ENCODE data around the gene ABLIM2.
A peak's percentile ranks its signal among the peaks of the same experiment; 100 is the strongest.

ABLIM2 gene

GRCh38 chr4:7970361-7970946 is 188.2 kb downstream of the ABLIM2 start:
- H3K4me3 ChIP-seq (ENCODE audit: low read length) = peak overlapping the region; percentile 1
- TF ChIP-seq, protein P1, sequence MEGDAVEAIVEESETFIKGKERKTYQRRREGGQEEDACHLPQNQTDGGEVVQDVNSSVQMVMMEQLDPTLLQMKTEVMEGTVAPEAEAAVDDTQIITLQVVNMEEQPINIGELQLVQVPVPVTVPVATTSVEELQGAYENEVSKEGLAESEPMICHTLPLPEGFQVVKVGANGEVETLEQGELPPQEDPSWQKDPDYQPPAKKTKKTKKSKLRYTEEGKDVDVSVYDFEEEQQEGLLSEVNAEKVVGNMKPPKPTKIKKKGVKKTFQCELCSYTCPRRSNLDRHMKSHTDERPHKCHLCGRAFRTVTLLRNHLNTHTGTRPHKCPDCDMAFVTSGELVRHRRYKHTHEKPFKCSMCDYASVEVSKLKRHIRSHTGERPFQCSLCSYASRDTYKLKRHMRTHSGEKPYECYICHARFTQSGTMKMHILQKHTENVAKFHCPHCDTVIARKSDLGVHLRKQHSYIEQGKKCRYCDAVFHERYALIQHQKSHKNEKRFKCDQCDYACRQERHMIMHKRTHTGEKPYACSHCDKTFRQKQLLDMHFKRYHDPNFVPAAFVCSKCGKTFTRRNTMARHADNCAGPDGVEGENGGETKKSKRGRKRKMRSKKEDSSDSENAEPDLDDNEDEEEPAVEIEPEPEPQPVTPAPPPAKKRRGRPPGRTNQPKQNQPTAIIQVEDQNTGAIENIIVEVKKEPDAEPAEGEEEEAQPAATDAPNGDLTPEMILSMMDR (conservative IDR thresholded peaks at IDR 0.05; ENCODE audit: low read depth, low read length) = no peak
- no peak for DNase-seq (ENCODE audit: low read depth)

- no peak for DNase-seq (ENCODE audit: low read depth)
- TF ChIP-seq, protein P1 (conservative IDR thresholded peaks at IDR 0.05; ENCODE audit: low read depth, low read length) = no peak
- no peak overlapping the region for H3K4me3 ChIP-seq (ENCODE audit: low read length)
Observed at GRCh38 chr4:7968262-7968896, 190.2 kb downstream of the ABLIM2 start.

- no peak for DNase-seq (ENCODE audit: low read depth)
- TF ChIP-seq, protein P1 (conservative IDR thresholded peaks at IDR 0.05; ENCODE audit: low read depth, low read length) = no peak
- no peak overlapping the region for H3K4me3 ChIP-seq (ENCODE audit: low read length)
Observed at GRCh38 chr4:7967501-7968261, 190.9 kb downstream of the ABLIM2 start.

- TF ChIP-seq, protein P1 (conservative IDR thresholded peaks at IDR 0.05; ENCODE audit: low read depth, low read length) = no peak
- no peak overlapping the region for H3K4me3 ChIP-seq (ENCODE audit: low read length)
- no peak for DNase-seq (ENCODE audit: low read depth)
Observed at GRCh38 chr4:7967063-7967440, 191.6 kb downstream of the ABLIM2 start.

DNA sequence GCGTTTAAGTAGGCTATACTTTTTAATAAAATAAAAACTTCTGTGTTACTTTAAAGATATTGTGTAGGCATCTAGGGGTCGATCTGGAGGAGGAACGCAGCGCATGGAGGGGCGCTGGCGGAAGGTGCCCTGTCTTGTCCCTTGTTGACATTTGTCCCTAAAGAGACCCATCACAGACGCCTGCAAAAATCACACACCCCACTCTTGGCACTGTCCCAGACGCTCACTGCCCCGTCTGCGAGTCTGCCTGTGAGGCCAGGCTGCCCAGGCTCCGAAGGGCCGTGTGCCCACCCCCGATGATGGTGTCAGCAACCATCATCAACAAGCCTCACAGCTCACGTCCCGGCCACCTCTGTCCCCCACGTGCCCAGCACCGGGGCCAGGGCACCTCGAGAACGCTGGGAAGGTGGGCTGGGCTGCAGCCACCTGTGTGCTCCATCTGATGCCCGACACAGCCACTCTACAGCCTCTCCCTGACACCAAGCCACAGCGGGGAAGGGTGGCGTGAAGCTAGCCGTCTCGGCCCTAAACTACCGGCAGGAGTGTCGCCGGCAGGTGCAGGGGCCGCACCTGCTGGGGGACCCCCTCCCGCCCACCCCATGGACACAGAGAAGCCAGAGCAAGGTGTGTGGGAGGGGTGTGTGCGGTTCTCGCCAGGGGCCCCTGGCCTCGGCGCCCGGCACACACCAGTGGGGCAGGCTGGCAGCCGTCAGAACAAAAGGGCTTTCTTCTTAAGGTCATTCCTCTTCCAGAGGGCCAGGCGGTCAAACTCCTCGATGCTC is 192.1 kb downstream of the ABLIM2 start:
- no peak for DNase-seq (ENCODE audit: low read depth)
- H3K4me3 ChIP-seq (ENCODE audit: low read length) = no peak overlapping the region
- TF ChIP-seq, protein P1 (conservative IDR thresholded peaks at IDR 0.05; ENCODE audit: low read depth, low read length) = no peak

- DNase-seq (ENCODE audit: low read depth) = no peak
- TF ChIP-seq, protein P1 (conservative IDR thresholded peaks at IDR 0.05; ENCODE audit: low read depth, low read length) = no peak
- H3K4me3 ChIP-seq (ENCODE audit: low read length) = no peak overlapping the region
Observed at GRCh38 chr4:7964890-7965662, 193.5 kb downstream of the ABLIM2 start.

Measured in retinal pigment epithelial cell (primary cell).